K562 (cell line): ENCODE results near the gene PIWIL1.

Source experiments
- CTCF ChIP-seq, 3 experiments: IDR thresholded peaks in 2 of 3; conservative IDR thresholded peaks in 1 of 3; 2 replicates each; pipeline ENCODE4 v1.5.1; 2011 to 2012; ENCODE audit warnings: low read length in 3 of 3, mild to moderate bottlenecking in 3 of 3, control low read depth in 2 of 3, improper control_type of control experiment in 1 of 3, inconsistent platforms in 1 of 3, low read depth in 1 of 3, mixed read lengths in 1 of 3, moderate library complexity in 1 of 3; ENCODE audit not compliant: insufficient read depth in 2 of 3
- EGR1 ChIP-seq: fragments of 450-650 bp; conservative IDR thresholded peaks from 2 replicates; pipeline ENCODE4 v1.6.1; 2017; ENCODE audit warnings: mild to moderate bottlenecking
- FOS ChIP-seq: IDR thresholded peaks from 3 replicates; pipeline ENCODE4 v1.6.1; 2011; ENCODE audit not compliant: insufficient read length; ENCODE audit errors: extremely low read depth
- HDAC6 ChIP-seq: IDR thresholded peaks from 2 replicates; pipeline ENCODE4 v1.6.1; 2012; ENCODE audit warnings: low read depth, mild to moderate bottlenecking, control low read depth, inconsistent platforms, low read length, moderate library complexity
- JUND ChIP-seq, 2 experiments: IDR thresholded peaks; 2 replicates in 1 of 2; 3 replicates in 1 of 2; pipeline ENCODE4 v1.6.1; 2011; ENCODE audit warnings: borderline replicate concordance in 2 of 2, low read depth in 2 of 2, low read length in 2 of 2, improper control_type of control experiment in 1 of 2, missing biosample characterization in 1 of 2, missing genetic modification characterization in 1 of 2, missing genetic modification reagents in 1 of 2
- PHF8 ChIP-seq: fragments of 200-600 bp; sonication (generic); IDR thresholded peaks from 2 replicates; pipeline ENCODE4 v1.6.1; 2012; ENCODE audit warnings: mixed run types, mild to moderate bottlenecking, inconsistent platforms, low read length, moderate library complexity, borderline replicate concordance
- PKNOX1 ChIP-seq: fragments of 450-650 bp; IDR thresholded peaks from 2 replicates; pipeline ENCODE4 v1.6.1; 2016
- POLR2AphosphoS5 ChIP-seq: IDR thresholded peaks from 2 replicates; pipeline ENCODE4 v1.6.1; 2011; ENCODE audit warnings: mild to moderate bottlenecking, low read depth, low read length, moderate library complexity; ENCODE audit not compliant: control insufficient read depth, insufficient read depth
- SAFB2 ChIP-seq: fragments of 200-400 bp; formaldehyde crosslinking; IDR thresholded peaks from 2 replicates; pipeline ENCODE4 v1.6.1; 2018; ENCODE audit warnings: borderline replicate concordance, low read length, low read depth, moderate library complexity; ENCODE audit not compliant: severe bottlenecking
- SIN3A ChIP-seq, 2 experiments: fragments of 150-350 bp in 1 of 2; IDR thresholded peaks; 2 replicates each; pipeline ENCODE4 v1.6.1; 2011 to 2016; ENCODE audit warnings: borderline replicate concordance in 2 of 2, low read depth in 2 of 2, low read length in 2 of 2, mild to moderate bottlenecking in 2 of 2, moderate library complexity in 2 of 2; ENCODE audit not compliant: control insufficient read depth in 1 of 2
- ZBTB11 ChIP-seq, 3 experiments: fragments of 200-800 bp in 1 of 3; fragments of 250-450 bp in 1 of 3; fragments of 450-650 bp in 1 of 3; sonication (Bioruptor Pico) in 1 of 3; sonication (Bioruptor generic) in 1 of 3; formaldehyde crosslinking in 1 of 3; IDR thresholded peaks; 2 replicates each; pipeline versions ENCODE4 v1.6.1 to v1.8.0; 2016 to 2022; ENCODE audit warnings: mild to moderate bottlenecking in 2 of 3, missing genetic modification characterization in 2 of 3, missing compliant biosample characterization in 1 of 3, moderate library complexity in 1 of 3
- ZBTB7A ChIP-seq: IDR thresholded peaks from 2 replicates; pipeline ENCODE4 v1.6.1; 2011; ENCODE audit warnings: low read depth, mild to moderate bottlenecking, low read length, moderate library complexity, borderline replicate concordance; ENCODE audit not compliant: control insufficient read depth
- TF ChIP-seq, protein P1 (sequence below): fragments of 450-650 bp; IDR thresholded peaks from 2 replicates; pipeline ENCODE4 v1.6.1; 2016; ENCODE audit warnings: borderline replicate concordance
- TF ChIP-seq, protein P2 (sequence below): fragments of 250-450 bp; sonication (Bioruptor Pico); IDR thresholded peaks from 2 replicates; pipeline ENCODE4 v1.9.0; 2021; ENCODE audit warnings: mild to moderate bottlenecking, inconsistent platforms

DNA sequence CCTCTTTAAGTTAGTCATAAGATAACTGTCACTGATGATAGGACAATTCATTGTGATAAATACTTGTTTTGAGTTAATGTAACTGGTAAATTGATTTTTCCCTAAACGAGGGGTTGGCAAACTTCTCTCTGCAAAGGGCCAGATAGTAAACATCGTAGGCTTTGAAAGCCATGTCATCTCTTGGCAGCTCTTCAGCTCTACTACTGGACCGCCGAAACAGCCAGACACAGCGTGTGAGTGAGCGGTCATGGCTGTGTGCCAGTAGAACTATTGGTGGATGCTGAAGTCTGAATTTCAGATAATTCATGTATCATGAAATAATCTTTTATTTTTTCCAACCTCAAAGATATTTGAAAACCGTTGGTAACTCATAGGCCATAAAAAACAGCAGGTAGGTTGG is 9.9 kb downstream of the PIWIL1 start:
- TF ChIP-seq, protein P1, sequence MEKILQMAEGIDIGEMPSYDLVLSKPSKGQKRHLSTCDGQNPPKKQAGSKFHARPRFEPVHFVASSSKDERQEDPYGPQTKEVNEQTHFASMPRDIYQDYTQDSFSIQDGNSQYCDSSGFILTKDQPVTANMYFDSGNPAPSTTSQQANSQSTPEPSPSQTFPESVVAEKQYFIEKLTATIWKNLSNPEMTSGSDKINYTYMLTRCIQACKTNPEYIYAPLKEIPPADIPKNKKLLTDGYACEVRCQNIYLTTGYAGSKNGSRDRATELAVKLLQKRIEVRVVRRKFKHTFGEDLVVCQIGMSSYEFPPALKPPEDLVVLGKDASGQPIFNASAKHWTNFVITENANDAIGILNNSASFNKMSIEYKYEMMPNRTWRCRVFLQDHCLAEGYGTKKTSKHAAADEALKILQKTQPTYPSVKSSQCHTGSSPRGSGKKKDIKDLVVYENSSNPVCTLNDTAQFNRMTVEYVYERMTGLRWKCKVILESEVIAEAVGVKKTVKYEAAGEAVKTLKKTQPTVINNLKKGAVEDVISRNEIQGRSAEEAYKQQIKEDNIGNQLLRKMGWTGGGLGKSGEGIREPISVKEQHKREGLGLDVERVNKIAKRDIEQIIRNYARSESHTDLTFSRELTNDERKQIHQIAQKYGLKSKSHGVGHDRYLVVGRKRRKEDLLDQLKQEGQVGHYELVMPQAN = no peak
- TF ChIP-seq CTCF (IDR thresholded peaks at IDR 0.05 in 2 of 3, conservative IDR thresholded peaks at IDR 0.05 in 1 of 3; ENCODE audit: insufficient read depth in 2 of 3, low read depth in 1 of 3, low read length in 3 of 3) (no peak), ZBTB11 (CRISPR knock-in tag; IDR thresholded peaks at IDR 0.05) (no peak), FOS (no peak), SAFB2 (no peak), SIN3A (IDR thresholded peaks at IDR 0.05; ENCODE audit: borderline replicate concordance in 2 of 2, control insufficient read depth in 1 of 2, low read depth in 2 of 2, low read length in 2 of 2) (no peak), HDAC6 (no peak), POLR2AphosphoS5 (no peak), ZBTB7A (no peak), EGR1 (no peak), PKNOX1 (no peak), PHF8 (no peak), JUND (IDR thresholded peaks at IDR 0.05; ENCODE audit: borderline replicate concordance, low read depth, low read length) (no peak), JUND (tag; IDR thresholded peaks at IDR 0.05; ENCODE audit: borderline replicate concordance, low read depth, low read length) (no peak)
- TF ChIP-seq, protein P2, sequence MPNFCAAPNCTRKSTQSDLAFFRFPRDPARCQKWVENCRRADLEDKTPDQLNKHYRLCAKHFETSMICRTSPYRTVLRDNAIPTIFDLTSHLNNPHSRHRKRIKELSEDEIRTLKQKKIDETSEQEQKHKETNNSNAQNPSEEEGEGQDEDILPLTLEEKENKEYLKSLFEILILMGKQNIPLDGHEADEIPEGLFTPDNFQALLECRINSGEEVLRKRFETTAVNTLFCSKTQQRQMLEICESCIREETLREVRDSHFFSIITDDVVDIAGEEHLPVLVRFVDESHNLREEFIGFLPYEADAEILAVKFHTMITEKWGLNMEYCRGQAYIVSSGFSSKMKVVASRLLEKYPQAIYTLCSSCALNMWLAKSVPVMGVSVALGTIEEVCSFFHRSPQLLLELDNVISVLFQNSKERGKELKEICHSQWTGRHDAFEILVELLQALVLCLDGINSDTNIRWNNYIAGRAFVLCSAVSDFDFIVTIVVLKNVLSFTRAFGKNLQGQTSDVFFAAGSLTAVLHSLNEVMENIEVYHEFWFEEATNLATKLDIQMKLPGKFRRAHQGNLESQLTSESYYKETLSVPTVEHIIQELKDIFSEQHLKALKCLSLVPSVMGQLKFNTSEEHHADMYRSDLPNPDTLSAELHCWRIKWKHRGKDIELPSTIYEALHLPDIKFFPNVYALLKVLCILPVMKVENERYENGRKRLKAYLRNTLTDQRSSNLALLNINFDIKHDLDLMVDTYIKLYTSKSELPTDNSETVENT = no peak
